HG03175 (cell line): Measurements from ENCODE around the gene FBXL14.

Experiments
- ATAC-seq: cut with Tn5 transposase; IDR thresholded peaks from one replicate; pipeline ENCODE4 v1.9.1; 2021; ENCODE audit warnings: mild to moderate bottlenecking, moderate library complexity; ENCODE audit not compliant: unreplicated experiment

Gene FBXL14

GRCh38 chr12:1540690-1541089 is 53.7 kb downstream of the FBXL14 start:
- no peak for ATAC-seq

- no peak for ATAC-seq
Observed at GRCh38 chr12:1539135-1539534, 55.2 kb downstream of the FBXL14 start.

GRCh38 chr12:1536817-1537216 is 57.6 kb downstream of the FBXL14 start:
- ATAC-seq, result no peak

- no peak for ATAC-seq
Observed at GRCh38 chr12:1534748-1535147, 59.6 kb downstream of the FBXL14 start.

- ATAC-seq, result peak; percentile 64
Observed at GRCh38 chr12:1533602-1534304, 60.6 kb downstream of the FBXL14 start.

- peak; percentile 27 for ATAC-seq
Observed at GRCh38 chr12:1533205-1533601, 61.2 kb downstream of the FBXL14 start.

- ATAC-seq, result no peak
Observed at GRCh38 chr12:1532375-1533165, 61.8 kb downstream of the FBXL14 start.

GRCh38 chr12:1531654-1532374 is 62.6 kb downstream of the FBXL14 start:
- no peak for ATAC-seq

- no peak for ATAC-seq
Observed at GRCh38 chr12:1531153-1531653, 63.2 kb downstream of the FBXL14 start.

GRCh38 chr12:1530592-1531152 is 63.7 kb downstream of the FBXL14 start:
- ATAC-seq, result no peak

GRCh38 chr12:1529862-1530591 is 64.4 kb downstream of the FBXL14 start:
- ATAC-seq, result no peak

- ATAC-seq, result no peak
Observed at GRCh38 chr12:1529228-1529861, 65.0 kb downstream of the FBXL14 start.

- ATAC-seq, result no peak
Observed at GRCh38 chr12:1528791-1529190, 65.6 kb downstream of the FBXL14 start.

GRCh38 chr12:1527789-1528188 is 66.6 kb downstream of the FBXL14 start:
- ATAC-seq, result no peak

GRCh38 chr12:1525858-1526257 is 68.5 kb downstream of the FBXL14 start:
- ATAC-seq, result no peak

- ATAC-seq, result no peak
Observed at GRCh38 chr12:1523558-1524050, 70.8 kb downstream of the FBXL14 start.

GRCh38 chr12:1523046-1523445 is 71.3 kb downstream of the FBXL14 start:
- no peak for ATAC-seq

GRCh38 chr12:1519642-1520041 is 74.7 kb downstream of the FBXL14 start:
- no peak for ATAC-seq

- ATAC-seq, result no peak
Observed at GRCh38 chr12:1518591-1519516, 75.5 kb downstream of the FBXL14 start.
